ENCODE data around the gene USP13.

Gene USP13

DNA sequence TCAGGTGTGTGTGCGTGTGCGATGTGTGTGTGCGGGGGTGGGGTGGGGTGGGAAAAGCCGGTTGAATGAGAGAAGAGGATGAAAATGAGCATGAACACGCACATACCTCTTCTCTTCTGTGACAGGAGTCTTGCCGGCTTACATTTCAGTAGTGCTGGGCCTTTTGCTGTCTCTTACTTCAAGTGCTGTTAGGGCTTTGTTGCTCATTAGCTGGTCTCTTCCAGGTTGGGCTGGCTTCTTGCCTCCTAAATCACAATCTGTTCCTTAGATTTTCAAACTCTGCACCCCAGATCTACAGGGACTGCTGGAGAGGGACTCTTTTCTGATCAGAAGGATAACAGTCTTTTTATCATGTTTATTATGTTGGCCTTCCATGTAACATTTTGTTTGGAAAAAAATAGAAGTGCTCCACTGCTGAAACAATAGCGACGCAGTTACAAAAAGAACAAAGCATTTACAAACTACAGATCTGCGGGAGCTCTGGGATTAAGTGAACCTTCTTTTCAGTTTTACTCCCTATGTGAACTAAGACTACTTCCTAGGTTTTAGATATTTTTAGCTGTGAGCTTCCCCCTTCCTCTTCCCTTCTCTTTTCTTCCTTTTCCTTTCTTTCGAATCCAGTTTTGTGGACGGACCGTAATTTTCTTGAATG is 48.5 kb downstream of the USP13 start:
- DNase-seq: no peak

DNA sequence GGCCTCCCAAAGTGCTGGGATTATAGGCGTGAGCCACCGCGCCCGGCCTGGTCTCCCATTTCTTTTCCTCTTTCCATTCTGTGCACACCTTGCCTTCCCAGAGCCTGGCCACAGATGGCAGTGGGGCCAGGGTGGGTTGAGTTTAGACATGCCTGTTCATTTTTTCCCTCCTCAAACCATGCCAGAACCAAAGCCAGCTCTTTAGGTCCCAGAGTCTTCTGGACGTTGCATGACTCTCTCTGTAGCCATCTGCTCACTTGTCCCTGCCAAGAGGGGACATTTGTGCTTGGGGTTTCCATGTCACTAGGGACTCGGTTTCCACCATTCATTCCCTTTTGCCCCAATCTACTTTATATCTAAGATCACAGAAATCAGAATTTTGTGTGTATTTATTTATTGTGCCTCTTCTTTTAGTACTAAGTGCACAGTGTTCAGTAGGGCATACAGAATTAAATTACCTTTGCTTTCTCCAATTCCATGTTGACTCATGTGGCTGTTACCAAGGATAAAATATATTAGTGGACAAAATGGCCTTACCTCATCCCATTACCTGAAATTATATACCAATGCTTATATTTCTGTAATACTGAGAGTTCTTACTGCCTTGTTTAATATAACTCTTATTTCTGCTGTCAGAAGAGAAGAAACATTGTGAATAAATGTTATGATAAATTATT is 49.6 kb downstream of the USP13 start:
- no peak for DNase-seq

DNA sequence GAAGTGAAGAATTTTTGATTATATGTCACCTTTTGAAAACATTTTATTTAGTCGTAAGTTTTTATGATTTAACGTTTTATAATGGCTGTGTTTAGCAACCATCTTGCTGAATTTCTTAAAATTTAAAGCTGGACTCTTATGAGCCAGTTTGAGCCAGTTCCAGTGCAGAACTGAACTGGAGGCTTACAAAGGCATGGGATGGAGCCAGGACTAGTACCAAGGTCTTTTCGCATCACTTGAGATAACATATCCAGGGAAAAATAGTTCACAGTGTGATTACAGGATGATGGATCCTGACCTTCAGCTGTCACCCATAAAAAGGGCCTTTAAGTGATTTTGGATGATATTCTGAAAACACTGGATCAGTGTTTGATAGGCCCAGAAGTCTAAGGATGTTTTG is 51.0 kb downstream of the USP13 start:
- no peak for DNase-seq

DNA sequence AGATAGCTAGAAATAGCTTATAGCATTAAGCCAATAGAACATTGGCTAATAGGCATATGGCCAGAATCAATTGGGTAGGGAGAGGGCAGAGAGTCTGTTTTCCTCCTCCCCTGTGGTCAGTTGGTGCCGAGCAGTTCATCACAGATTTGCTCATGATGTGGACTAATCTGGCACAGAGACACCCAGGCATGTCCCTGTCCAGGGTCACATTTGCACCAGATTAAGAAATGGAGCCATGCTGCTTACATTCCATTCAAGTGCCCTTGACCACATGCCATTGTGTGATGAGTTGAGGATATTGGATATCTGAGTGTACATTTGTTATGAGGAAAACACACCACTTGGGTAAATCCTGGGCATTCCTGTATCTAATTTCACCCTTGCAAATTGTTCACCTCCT is 53.4 kb downstream of the USP13 start:
- DNase-seq: no peak

DNA sequence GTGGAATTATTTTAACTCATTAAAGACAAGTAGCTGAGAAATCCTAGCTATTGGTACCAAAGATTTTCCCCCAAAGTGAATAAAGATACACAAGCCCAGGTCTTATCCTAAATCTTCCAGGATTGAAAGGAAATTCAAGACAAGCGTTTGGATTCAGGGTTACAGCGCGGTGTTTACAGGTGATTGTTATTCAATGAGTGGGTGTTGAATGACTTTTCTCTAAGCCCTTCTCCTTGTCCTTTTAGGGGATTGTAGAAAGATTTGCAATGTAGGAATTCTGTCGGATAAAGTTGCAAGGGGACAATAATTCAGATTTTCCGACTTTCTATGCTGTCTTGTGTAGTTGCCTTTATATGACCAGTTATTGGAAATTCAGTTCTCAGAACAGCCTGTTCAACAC is 57.2 kb downstream of the USP13 start:
- no peak for DNase-seq

DNA sequence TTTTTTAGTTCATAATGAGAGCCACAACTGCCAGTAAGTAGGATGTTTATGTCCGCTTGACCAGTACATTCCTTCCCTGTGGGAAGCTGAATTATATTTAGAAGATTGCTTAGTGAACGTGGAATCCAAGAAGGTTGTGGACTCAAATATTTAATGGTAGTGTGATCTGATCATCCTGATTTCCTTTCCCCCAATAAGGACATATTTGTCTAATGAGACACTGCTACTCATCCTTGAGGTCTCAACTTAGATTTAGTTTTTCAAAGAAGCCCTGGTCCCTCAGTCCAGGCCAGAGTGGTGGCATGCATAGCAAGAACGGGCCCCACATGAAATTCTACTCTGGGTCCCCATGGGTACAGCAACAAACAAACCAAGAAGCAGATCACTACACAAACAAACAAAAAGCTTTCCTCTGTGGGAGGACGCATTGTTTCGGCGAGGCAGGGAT is 60.8 kb downstream of the USP13 start:
- no peak for DNase-seq

DNA sequence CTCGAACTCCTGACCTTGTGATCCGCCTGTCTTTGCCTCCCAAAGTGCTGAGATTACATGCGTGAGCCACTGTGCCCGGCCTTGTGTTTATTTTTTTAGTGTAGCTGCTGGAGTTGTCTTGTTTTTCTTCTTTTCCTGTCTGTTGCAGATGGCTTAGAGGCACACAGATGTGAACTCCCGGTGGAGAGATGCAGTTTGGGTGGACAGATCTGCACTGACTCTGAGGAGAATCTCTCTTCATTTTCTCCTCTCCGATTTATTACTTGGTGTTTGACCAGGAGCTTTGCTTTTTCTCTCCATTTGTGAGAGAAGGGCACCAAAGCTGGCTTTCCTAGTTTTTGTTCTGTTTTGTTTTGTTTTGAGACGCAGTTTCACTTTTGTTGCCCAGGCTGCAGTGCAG is 62.7 kb downstream of the USP13 start:
- DNase-seq: no peak

DNA sequence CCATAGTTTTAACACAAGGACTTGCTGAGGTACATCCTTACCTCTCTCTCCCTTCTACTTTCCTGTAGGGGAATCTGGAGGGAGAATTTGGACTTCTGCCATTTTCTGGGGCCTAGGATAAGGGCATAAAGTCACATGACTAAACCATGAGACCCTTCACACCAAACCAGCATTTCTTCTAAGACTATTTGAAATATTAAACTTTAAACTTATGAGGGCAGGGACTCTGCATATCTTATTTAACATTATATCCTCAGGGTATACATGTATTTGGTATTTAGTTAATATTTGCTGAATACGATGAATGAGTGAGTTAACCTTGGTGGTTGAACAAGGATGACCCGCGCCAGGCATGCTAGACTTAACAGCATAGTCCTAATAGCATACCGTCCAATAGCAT is 63.4 kb downstream of the USP13 start:
- no peak for DNase-seq

DNA sequence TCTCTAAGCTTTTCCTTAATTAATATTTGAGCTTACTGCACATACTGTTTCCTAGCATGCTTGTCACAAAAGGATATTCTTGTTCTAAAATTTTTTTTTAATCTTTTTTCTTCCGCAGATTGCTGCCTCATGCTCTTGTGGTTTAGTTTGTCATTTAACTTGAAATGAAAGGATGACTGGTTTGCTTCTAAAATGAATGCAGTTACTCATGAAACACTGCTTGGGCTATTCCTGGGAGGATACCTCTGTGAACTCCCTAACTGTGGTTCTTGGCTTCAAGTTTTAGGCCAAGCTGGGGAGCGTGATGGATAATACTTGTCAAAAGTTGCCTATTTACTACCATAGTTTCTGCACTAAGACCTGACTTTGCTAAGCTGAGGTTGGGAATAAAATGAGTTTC is 64.0 kb downstream of the USP13 start:
- DNase-seq: no peak

DNA sequence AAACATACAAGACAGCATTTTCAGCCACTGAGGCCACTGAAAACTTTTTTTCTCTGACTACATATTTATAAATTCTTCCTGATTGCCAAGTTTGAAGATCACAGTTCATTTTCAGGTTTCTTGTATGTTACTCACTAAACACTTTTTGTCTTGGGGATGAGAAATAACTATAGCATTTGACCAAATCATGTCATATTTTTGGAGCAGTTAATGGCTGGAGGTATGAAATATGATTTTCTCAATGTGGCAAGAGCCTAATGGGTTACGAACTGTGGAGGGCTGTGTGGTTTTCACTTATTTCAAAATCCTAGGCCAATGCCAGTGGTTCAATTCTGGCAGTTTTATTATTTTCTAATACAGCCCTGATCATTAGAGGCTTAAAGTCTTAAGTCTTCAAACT is 64.4 kb downstream of the USP13 start:
- DNase-seq: no peak

DNA sequence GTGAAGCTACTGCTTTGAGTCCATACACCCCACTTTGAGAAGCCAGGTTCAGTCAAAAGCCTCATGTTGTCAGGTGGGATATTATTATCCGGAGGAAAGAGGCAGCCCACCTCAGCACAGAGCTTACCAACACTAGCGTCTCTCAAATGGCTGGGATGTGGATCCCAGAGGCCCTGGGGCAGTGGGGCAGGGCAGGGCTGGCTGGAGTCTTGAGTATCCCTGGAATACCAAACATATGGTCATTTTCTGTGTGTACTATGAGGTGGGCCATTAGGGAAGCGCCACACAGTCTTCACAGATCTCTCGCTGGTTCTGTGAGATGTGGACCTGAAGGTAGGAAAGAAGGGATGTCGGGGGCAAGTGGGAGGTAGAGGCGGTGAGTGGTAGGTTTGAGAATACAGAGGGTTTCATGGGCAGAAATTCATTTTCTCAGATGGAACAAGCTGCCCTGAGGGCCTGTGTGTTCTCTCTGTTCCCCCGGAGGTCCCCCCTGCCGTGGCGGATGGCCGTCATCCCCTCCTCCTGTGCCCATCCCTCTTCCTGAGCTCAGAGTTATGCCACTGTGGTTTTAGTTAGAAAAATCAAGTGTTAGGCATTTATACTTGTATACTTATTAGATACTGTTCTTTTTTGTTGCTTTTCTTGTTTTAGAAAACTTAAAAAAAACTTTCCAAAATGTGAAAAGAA is 66.4 kb downstream of the USP13 start:
- DNase-seq: no peak

DNA sequence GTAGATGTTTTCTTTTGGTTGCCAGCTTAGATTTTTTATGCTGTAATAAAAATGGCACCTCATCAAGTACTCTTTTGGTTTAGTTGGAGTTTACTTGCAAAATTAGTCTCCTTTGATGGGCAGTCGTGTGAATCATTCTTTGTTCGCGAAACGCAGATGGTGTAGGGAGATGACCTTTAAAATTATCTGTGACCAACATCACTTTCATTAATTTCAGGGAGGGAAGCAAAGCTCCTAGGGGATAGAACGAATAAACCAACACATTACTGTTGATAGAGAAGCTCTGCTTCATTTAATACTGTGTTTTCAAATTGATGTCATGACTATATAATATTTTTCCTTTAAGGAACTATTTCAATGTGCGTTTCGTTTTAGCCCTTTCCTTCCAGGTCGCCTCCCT is 67.4 kb downstream of the USP13 start:
- DNase-seq: no peak

DNA sequence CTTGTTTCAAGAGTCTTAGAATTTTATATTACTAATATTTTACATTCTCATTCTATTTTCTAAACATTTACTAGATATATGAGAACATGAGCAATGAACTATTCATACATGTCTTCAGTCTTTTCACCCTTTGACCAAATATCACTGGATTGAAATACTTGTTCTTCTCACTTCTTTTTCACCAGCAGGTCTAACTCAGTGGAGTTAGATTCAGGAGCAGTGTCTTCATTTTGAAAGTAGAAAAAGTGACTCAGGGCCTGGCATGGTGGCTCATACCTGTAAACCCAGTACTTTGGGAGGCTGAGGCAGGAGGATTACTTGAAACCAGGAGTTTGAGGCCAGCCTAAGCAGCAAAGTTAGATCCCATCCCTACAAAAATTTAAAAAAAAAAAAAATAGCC is 70.8 kb downstream of the USP13 start:
- DNase-seq: no peak

DNA sequence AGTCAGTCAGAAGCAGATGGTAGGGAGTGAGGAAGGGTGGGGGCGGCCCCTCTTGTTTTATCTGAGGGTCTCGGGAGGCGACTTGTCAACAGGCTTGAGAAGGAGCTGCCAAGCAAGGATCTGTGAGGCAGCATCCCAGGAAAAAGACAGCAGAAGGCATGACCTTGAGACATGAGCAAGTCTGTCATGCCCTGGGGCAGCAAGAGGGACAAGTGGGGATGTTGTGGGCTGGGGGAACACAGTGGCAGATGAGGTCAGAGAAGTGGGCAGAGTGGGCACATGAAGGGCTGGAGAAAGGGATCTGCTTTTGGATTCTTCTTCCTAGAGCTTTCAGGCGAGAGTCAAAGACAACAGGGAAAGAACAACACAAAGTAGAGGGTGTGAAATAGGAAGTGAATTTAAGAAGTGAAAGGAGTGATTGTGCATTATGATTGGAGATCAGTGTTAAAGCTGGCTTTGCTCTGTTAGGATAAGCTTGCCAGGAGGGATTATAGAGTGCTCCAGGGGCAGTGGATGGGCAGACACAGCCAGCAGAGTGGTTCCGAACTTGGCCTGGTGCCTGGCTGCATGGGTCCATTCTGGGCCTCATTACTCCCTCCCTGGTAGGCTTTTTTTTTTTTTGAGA is 73.3 kb downstream of the USP13 start:
- DNase-seq: no peak

DNA sequence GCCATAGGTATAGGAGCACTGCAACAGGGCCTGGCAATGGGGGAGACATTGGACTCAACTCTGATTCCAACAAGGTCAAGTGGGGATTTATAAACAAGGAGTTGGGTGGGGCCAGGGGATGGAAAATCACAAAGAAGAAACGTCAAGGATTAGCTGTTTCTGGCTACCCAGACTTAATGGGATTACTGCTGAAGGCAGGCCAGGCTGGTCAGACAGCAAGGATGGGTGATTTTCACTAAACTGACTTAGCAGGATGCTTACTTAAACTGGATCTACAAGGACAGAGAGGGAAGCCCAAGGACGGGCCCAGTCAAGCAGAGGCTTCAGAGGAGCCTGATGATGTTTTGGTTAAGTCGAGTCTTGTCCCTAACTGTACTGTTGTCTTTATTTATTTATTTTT is 76.2 kb downstream of the USP13 start:
- no peak for DNase-seq

DNA sequence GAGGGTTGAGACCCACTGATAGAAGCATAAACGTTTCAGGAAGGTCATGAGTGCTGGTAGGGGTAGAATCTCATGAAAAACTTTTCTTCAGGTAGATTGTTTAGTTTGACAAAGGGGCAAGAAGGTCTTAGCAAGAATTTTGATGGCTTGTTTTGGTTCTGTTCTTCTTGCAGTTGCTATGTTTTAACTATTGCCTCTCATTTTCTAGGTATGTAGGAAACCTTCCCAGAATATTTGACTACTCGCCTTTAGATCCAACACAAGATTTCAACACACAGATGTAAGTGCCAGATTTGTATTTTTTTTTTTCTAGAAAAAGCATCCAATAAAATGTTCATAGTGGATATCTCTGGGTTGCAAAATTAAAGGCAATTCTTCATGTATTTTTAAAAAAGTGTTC is 77.1 kb downstream of the USP13 start:
- DNase-seq: no peak

DNA sequence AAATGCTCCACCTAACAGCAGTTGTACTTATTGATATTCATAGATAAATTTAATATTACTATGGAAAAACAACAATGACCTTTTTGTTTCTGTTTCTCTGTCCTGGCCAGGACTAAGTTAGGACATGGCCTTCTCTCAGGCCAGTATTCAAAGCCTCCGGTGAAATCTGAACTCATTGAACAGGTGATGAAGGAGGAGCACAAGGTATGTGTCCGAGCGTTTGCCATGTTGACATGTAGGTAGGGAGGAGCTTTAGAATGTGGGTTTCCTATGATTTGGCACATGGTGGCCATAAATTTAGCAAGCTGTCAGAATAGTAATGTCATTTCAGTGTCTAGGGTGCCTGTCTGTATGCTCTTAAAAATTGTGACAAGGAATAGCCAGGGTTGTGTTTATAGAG is 77.7 kb downstream of the USP13 start:
- no peak for DNase-seq

DNA sequence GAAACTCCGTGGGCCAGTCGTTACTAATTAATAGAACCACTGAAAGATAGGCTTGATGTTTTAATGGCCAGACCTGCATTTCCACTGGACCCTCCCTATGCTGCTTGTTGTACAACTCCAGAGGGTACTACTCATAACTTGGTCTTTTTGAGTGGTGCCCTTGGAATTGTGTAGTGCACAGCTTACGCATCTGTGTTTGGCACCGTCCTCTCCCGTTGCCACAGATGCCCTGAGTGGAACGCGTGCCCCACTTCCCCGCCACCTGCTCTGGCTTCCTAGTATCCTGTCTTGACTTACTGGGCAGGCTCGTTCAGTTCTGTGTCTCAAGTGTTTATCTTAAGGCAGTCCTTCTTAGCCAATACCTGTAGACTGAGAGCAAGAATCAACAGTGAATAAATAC is 78.7 kb downstream of the USP13 start:
- DNase-seq: no peak

DNA sequence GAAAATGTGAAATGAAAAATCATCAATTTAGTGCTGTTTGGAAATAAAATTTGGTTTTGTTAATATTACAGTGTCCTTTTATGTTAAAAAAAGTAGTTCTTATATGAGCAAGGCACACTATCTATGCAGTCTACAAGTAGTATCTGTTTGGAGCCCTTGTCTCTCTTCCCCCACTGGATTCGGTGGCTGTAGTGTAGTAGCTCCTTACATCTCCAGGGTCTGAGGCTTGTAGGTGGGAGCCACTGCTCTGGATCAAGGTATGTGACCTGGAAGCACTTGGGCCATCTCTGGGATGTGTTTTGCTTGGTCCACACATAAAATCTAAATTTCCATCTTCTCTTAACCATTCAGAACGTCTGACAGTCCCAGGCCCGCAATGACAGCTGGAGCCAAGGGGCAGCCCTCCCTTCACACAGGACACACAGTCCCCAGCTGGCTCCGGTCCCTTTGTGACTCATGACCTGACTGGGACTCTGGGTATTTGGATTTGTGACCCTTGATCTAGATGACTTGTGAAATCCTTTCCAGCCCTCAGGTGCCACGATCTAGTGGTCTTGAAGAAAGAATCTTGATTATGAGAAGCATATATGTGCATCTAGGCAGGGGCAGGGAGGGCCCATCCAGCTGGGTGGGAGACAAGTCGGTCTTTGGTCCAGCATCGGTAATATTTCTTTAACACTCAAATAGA is 80.0 kb downstream of the USP13 start:
- no peak for DNase-seq

DNA sequence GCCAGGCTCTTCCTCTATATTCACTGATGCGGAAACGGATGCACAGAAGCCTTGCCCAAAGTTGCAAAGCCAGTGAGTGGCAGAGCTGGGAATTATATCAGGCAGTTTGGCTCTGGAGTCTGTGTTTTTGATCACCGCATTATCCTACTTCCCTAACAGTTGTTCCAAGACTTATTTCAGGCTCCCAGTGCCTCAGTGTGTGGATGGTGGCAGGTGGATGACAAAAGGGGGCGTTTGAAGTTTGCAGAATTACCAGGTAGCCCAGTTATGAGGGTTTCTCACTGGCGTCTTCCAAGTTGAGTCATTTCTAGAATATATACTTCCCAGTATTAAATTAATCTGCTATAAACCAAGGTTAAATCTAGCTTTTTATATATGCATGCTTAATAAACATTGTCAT is 81.0 kb downstream of the USP13 start:
- DNase-seq: no peak

DNA sequence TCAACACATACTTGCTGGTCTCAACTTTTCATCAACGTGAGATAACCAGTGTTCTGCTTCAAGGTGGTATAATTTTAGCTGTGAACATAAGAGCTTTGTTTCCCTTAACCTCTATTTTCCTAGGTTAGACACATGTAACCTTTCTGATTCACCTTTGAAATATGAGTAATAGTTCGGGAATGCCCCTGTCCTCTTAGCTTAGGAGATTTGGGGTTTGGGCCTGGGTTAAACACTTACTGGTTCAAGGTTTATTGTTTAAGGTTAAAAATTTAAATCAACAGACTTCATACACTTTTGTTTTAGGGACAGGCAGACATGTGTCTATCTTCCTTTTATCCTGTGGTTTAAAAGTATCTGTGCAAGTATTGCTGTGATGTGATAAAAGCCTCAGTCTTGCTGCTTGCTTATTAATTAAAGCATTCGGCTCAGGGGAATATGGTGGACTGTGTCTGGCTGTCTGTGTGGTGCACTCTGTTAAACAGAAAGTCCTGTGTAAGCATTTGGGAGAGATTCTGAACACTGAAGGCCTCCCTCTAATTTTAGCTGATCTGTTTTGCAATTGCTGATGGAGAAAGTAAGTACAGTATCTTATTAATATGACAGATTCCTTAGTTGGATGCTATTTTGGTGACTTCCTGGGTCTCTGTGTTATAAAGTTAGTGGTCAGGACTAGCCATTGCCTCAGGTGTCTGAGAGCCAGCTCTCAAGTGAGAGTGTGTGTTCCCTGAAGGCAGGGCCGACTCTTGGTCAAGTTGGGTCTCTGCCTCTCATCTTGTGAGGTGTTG is 81.8 kb downstream of the USP13 start:
- DNase-seq: no peak

DNA sequence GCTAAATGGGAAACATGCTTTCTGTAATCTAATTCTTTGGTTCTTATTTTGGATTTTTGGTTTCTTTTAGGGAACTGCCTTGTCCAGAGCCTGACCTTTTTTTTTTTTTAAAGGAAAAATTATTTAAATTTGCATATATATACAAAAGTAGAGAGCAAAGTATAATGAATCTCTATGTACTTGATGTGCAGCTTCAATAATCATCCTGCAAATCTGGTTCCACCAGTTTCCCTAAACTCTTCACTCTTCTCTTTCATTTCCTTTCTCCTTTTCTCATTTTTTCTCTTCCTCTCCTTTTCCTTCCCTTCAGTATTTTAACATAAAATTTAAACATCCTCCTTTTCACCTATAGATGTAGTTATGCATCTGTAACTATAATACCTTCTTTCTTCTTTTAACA is 82.5 kb downstream of the USP13 start:
- DNase-seq: no peak

DNA sequence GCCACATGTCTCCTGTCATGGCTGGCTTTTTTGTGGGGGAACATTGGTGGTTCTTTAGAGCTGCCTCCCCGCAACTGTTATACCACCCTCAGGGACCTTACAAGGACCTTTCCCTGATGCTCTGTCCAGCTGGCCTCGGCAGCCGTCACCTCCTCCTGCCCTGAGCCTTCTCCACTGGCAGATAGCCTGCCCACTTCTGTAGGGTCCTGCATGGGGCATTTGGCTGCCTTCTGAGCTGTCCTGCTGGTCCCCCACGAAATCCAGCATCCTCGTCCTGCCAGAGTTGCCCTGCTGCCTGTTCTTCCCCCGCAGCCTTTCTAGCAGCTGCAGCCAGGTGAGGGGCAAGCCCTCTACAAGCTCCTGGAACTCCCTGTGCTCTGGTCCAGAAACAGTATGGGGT is 86.2 kb downstream of the USP13 start:
- no peak for DNase-seq

Measured in NCI-H526 treated with DMSO at 0.1 percent for 48 hours (cell line).